A549 (cell line): Measurements from ENCODE around the gene STARD13.

Experiments used
- CEBPB ChIP-seq, 2 experiments: fragments of >200 bp in 1 of 2; sonication (Bioruptor Twin) in 1 of 2; formaldehyde crosslinking in 1 of 2; IDR thresholded peaks; 2 replicates each; pipeline ENCODE4 v1.6.1; 2012 to 2016
- EHMT2 ChIP-seq: fragments of 200-600 bp; sonication (generic); IDR thresholded peaks from 2 replicates; pipeline ENCODE4 v1.6.1; 2016; ENCODE audit warnings: antibody characterized with exemption, low read depth, mild to moderate bottlenecking, moderate library complexity
- EP300 ChIP-seq, 2 experiments: fragments of >200 bp; sonication (Bioruptor Twin); formaldehyde crosslinking; IDR thresholded peaks; 2 replicates in 1 of 2; 3 replicates in 1 of 2; pipeline ENCODE4 v1.6.1; 2016 to 2017
- GATA3 ChIP-seq: IDR thresholded peaks from 2 replicates; pipeline ENCODE4 v1.6.1; 2012; ENCODE audit warnings: borderline replicate concordance
- HDAC2 ChIP-seq: fragments of 200-600 bp; sonication (generic); IDR thresholded peaks from 2 replicates; pipeline ENCODE4 v1.6.1; 2016
- KDM1A ChIP-seq: fragments of 200-600 bp; sonication (generic); IDR thresholded peaks from 2 replicates; pipeline ENCODE4 v1.6.1; 2016; ENCODE audit warnings: low read depth, mild to moderate bottlenecking
- MYC ChIP-seq: IDR thresholded peaks from 2 replicates; pipeline ENCODE4 v1.6.1; 2012; ENCODE audit warnings: mild to moderate bottlenecking, inconsistent platforms, low read length, improper control_type of control experiment, borderline replicate concordance
- NR3C1 ChIP-seq: fragments of >200 bp; sonication (Bioruptor Twin); formaldehyde crosslinking; IDR thresholded peaks from 3 replicates; pipeline ENCODE4 v1.6.1; 2017
- POLR2A ChIP-seq: IDR thresholded peaks from 2 replicates; pipeline ENCODE4 v1.6.1; 2012; ENCODE audit warnings: mild to moderate bottlenecking, low read length
- POLR2AphosphoS2 ChIP-seq: conservative IDR thresholded peaks from 2 replicates; pipeline ENCODE4 v1.6.1; 2012; ENCODE audit warnings: low read length, improper control_type of control experiment, inconsistent platforms
- ZFP36 ChIP-seq: fragments of 450-650 bp; IDR thresholded peaks from 2 replicates; pipeline ENCODE4 v1.6.1; 2014; ENCODE audit warnings: borderline replicate concordance; ENCODE audit not compliant: partially characterized antibody
- TF ChIP-seq, protein P1 (sequence below): fragments of 200-600 bp; sonication (generic); IDR thresholded peaks from 2 replicates; pipeline ENCODE4 v1.6.1; 2016; ENCODE audit warnings: antibody characterized with exemption, mild to moderate bottlenecking, moderate library complexity
- TF ChIP-seq, protein P2 (sequence below): fragments of >200 bp; sonication (Bioruptor Twin); formaldehyde crosslinking; IDR thresholded peaks from 3 replicates; pipeline ENCODE4 v1.5.1; 2016
- TF ChIP-seq, protein P3 (sequence below): fragments of 250-450 bp; sonication (Bioruptor Pico); IDR thresholded peaks from 2 replicates; pipeline ENCODE4 v1.5.0; 2021; ENCODE audit warnings: mild to moderate bottlenecking, moderate library complexity, borderline replicate concordance

DNA sequence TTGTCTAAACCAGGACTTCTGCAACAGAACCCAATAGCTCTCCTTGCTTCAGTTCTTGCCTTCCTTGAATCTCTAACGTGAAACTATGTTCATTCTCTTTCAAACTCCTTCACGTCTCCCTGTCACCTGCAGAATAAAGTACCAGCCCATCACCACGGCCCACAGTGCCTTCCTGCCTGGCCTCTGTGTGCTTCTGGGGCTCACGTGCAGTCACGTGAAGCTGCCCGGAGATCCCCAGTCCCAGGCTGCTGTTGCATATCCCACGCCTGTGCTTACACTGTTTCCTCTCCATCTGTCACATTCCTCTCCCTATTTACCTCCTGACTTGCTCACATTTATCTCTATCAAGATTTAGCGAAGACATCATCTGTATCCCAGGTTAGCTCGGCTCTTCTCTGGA is 102.8 kb downstream of the STARD13 start:
- TF ChIP-seq, protein P1, sequence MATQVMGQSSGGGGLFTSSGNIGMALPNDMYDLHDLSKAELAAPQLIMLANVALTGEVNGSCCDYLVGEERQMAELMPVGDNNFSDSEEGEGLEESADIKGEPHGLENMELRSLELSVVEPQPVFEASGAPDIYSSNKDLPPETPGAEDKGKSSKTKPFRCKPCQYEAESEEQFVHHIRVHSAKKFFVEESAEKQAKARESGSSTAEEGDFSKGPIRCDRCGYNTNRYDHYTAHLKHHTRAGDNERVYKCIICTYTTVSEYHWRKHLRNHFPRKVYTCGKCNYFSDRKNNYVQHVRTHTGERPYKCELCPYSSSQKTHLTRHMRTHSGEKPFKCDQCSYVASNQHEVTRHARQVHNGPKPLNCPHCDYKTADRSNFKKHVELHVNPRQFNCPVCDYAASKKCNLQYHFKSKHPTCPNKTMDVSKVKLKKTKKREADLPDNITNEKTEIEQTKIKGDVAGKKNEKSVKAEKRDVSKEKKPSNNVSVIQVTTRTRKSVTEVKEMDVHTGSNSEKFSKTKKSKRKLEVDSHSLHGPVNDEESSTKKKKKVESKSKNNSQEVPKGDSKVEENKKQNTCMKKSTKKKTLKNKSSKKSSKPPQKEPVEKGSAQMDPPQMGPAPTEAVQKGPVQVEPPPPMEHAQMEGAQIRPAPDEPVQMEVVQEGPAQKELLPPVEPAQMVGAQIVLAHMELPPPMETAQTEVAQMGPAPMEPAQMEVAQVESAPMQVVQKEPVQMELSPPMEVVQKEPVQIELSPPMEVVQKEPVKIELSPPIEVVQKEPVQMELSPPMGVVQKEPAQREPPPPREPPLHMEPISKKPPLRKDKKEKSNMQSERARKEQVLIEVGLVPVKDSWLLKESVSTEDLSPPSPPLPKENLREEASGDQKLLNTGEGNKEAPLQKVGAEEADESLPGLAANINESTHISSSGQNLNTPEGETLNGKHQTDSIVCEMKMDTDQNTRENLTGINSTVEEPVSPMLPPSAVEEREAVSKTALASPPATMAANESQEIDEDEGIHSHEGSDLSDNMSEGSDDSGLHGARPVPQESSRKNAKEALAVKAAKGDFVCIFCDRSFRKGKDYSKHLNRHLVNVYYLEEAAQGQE, result no peak
- no peak for TF ChIP-seq GATA3
- TF ChIP-seq POLR2AphosphoS2, result no peak
- TF ChIP-seq, protein P2, sequence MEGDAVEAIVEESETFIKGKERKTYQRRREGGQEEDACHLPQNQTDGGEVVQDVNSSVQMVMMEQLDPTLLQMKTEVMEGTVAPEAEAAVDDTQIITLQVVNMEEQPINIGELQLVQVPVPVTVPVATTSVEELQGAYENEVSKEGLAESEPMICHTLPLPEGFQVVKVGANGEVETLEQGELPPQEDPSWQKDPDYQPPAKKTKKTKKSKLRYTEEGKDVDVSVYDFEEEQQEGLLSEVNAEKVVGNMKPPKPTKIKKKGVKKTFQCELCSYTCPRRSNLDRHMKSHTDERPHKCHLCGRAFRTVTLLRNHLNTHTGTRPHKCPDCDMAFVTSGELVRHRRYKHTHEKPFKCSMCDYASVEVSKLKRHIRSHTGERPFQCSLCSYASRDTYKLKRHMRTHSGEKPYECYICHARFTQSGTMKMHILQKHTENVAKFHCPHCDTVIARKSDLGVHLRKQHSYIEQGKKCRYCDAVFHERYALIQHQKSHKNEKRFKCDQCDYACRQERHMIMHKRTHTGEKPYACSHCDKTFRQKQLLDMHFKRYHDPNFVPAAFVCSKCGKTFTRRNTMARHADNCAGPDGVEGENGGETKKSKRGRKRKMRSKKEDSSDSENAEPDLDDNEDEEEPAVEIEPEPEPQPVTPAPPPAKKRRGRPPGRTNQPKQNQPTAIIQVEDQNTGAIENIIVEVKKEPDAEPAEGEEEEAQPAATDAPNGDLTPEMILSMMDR, result no peak
- TF ChIP-seq ZFP36, result no peak
- TF ChIP-seq HDAC2, result no peak
- no peak for TF ChIP-seq POLR2A
- no peak for TF ChIP-seq EHMT2
- TF ChIP-seq CEBPB (IDR thresholded peaks at IDR 0.05), result no peak
- no peak for TF ChIP-seq KDM1A
- TF ChIP-seq NR3C1, result no peak
- TF ChIP-seq MYC, result no peak
- TF ChIP-seq, protein P3, sequence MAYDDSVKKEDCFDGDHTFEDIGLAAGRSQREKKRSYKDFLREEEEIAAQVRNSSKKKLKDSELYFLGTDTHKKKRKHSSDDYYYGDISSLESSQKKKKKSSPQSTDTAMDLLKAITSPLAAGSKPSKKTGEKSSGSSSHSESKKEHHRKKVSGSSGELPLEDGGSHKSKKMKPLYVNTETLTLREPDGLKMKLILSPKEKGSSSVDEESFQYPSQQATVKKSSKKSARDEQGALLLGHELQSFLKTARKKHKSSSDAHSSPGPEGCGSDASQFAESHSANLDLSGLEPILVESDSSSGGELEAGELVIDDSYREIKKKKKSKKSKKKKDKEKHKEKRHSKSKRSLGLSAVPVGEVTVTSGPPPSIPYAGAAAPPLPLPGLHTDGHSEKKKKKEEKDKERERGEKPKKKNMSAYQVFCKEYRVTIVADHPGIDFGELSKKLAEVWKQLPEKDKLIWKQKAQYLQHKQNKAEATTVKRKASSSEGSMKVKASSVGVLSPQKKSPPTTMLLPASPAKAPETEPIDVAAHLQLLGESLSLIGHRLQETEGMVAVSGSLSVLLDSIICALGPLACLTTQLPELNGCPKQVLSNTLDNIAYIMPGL (CRISPR knock-in tag), result no peak
- no peak for TF ChIP-seq EP300 (IDR thresholded peaks at IDR 0.05)
